ENCODE measurements around the gene CTPS2.
"Not testable (repeated sequence)": the region's sequence is repeated elsewhere in the genome, so short reads cannot be mapped to it uniquely, and the experiment has no call there.

Gene CTPS2

GRCh38 chrX:16712548-16713155 lies at the start of gene CTPS2:
Gene CTPS2, minus strand, starts transcription at chrX:16712669. Its CDS starts 9,767 bp downstream, at chrX:16702902.
- peak; percentile 85 for DNase-seq

GRCh38 chrX:16761500-16761899 lies 49.0 kb upstream of the CTPS2 start:
- not testable (repeated sequence) for DNase-seq

- no peak for DNase-seq
Measured at GRCh38 chrX:16756724-16757123, 44.3 kb upstream of the CTPS2 start.

- no peak for DNase-seq
Measured at GRCh38 chrX:16754019-16754418, 41.5 kb upstream of the CTPS2 start.

- DNase-seq: no peak
Measured at GRCh38 chrX:16750136-16750535, 37.7 kb upstream of the CTPS2 start.

- no peak for DNase-seq
Measured at GRCh38 chrX:16748425-16748824, 36.0 kb upstream of the CTPS2 start.

- peak; percentile 76 for DNase-seq
Measured at GRCh38 chrX:16745659-16746058, 33.2 kb upstream of the CTPS2 start.

- no peak for DNase-seq
Measured at GRCh38 chrX:16745102-16745501, 32.6 kb upstream of the CTPS2 start.

GRCh38 chrX:16743604-16744325 lies 31.3 kb upstream of the CTPS2 start:
- DNase-seq: no peak

GRCh38 chrX:16739574-16739973 lies 27.1 kb upstream of the CTPS2 start:
- DNase-seq: peak; percentile 15

GRCh38 chrX:16737024-16737423 lies 24.6 kb upstream of the CTPS2 start:
- no peak for DNase-seq

- DNase-seq: no peak
Measured at GRCh38 chrX:16733013-16733412, 20.5 kb upstream of the CTPS2 start.

GRCh38 chrX:16730450-16730849 lies 18.0 kb upstream of the CTPS2 start:
- no peak for DNase-seq

- no peak for DNase-seq
Measured at GRCh38 chrX:16727637-16728036, 15.2 kb upstream of the CTPS2 start.

GRCh38 chrX:16726347-16726988 lies 14.0 kb upstream of the CTPS2 start:
- not testable (repeated sequence) for DNase-seq

- no peak for DNase-seq
Measured at GRCh38 chrX:16725072-16725471, 12.6 kb upstream of the CTPS2 start.

GRCh38 chrX:16722481-16722880 lies 10.0 kb upstream of the CTPS2 start:
- DNase-seq: no peak

GRCh38 chrX:16719334-16720084 lies 7.0 kb upstream of the CTPS2 start, which contains the start of gene SYAP1:
Gene SYAP1, plus strand, starts transcription at chrX:16719612. Its CDS starts 113 bp downstream, at chrX:16719725.
- peak; percentile 99 for DNase-seq

- DNase-seq: no peak
Measured at GRCh38 chrX:16718824-16719333, 6.4 kb upstream of the CTPS2 start.

- not testable (repeated sequence) for DNase-seq
Measured at GRCh38 chrX:16716451-16716850, 4.0 kb upstream of the CTPS2 start.

- not testable (repeated sequence) for DNase-seq
Measured at GRCh38 chrX:16715638-16716037, 3.2 kb upstream of the CTPS2 start.

- DNase-seq: no peak
Measured at GRCh38 chrX:16714504-16714903, 2.0 kb upstream of the CTPS2 start.

All from retina (tissue), 1 donor.